ENCODE data around the gene SLC38A9.

GRCh38 chr5:55636683-55637082 lies 75.4 kb downstream of the SLC38A9 start:
- no peak for TF ChIP-seq FOXM1 (IDR thresholded peaks at IDR 0.05; ENCODE audit: low read depth)
- no peak for TF ChIP-seq CTCF (IDR thresholded peaks at IDR 0.05)
- no peak for TF ChIP-seq GABPA (IDR thresholded peaks at IDR 0.05; ENCODE audit: low read depth)
